IMR-90 (cell line): ENCODE measurements around the gene PTPRU. TPM values are rescaled to one million over a fixed set of nuclear protein-coding genes. Genes with fewer than 3 reads are reported as not detected.

ENCODE experiments used
- ATAC-seq: fragments of 200-7000 bp; cut with Tn5 transposase; 2 replicates; pipeline ENCODE4 v1.9.1; 2020; ENCODE audit warnings: low read depth, mild to moderate bottlenecking, moderate library complexity
- BruUV-seq: library from RNA; stranded (reverse); fragments of 400-500 nt; replicated peaks from 2 replicates; lab custom pipeline; 2021; lab: Mats Ljungman, UMichigan
- CTCF ChIA-PET: fragments of 300-600 bp; formaldehyde crosslinking; extraction: SDS; loops from one replicate; lab custom pipeline; 2021; ENCODE audit warnings: antibody characterized with exemption; lab: Yijun Ruan, JAX
- POLR2A ChIA-PET: fragments of 300-600 bp; sonication (Branson Sonifier 250); formaldehyde crosslinking; loops from one replicate; lab custom pipeline; 2022; ENCODE audit warnings: antibody characterized with exemption; ENCODE audit not compliant: unreplicated experiment; lab: Charles Lee
- DNase-seq: peaks from one replicate; pipeline ENCODE4 v3.0.0; 2013
- H2AFZ ChIP-seq: replicated peaks from 2 replicates; pipeline ENCODE3; 2013; ENCODE audit warnings: low read length, mild to moderate bottlenecking; ENCODE audit not compliant: poor library complexity
- H2AK5ac ChIP-seq: 2 replicates; pipeline ENCODE4 v1.6.1; 2013; ENCODE audit warnings: low read depth, low read length, inconsistent platforms
- H2AK9ac ChIP-seq: replicated peaks from 2 replicates; pipeline ENCODE3; 2013; ENCODE audit warnings: mild to moderate bottlenecking, low read depth, low read length, moderate library complexity; ENCODE audit not compliant: poor library complexity
- H2BK120ac ChIP-seq: 2 replicates; pipeline ENCODE4 v1.6.1; 2013; ENCODE audit warnings: low read depth, low read length, inconsistent platforms
- H2BK15ac ChIP-seq: 3 replicates; pipeline ENCODE4 v1.6.1; 2013; ENCODE audit warnings: low read depth, low read length, inconsistent platforms
- H2BK20ac ChIP-seq: 2 replicates; pipeline ENCODE4 v1.6.1; 2013; ENCODE audit warnings: low read depth, mild to moderate bottlenecking, inconsistent platforms, low read length, moderate library complexity
- H2BK5ac ChIP-seq: 2 replicates; pipeline ENCODE4 v1.6.1; 2013; ENCODE audit warnings: mild to moderate bottlenecking, low read depth, low read length, inconsistent platforms; ENCODE audit not compliant: poor library complexity, severe bottlenecking
- H3K14ac ChIP-seq: replicated peaks from 2 replicates; pipeline ENCODE4 v1.6.1; 2013; ENCODE audit warnings: low read depth, low read length, inconsistent platforms
- H3K18ac ChIP-seq: 2 replicates; pipeline ENCODE4 v1.6.1; 2013; ENCODE audit warnings: low read depth, low read length, control low read depth
- H3K23ac ChIP-seq: 2 replicates; pipeline ENCODE4 v1.6.1; 2013; ENCODE audit warnings: low read depth, low read length, inconsistent platforms
- H3K27ac ChIP-seq: 2 replicates; pipeline ENCODE4 v1.5.1; 2013; ENCODE audit warnings: mild to moderate bottlenecking, control low read depth, low read length; ENCODE audit not compliant: insufficient read depth
- H3K27me3 ChIP-seq: 2 replicates; pipeline ENCODE4 v1.6.1; 2013; ENCODE audit warnings: low read length; ENCODE audit not compliant: control insufficient read depth, insufficient read depth
- H3K36me3 ChIP-seq: 2 replicates; pipeline ENCODE4 v1.6.1; 2013; ENCODE audit warnings: low read length, mixed read lengths; ENCODE audit not compliant: control insufficient read depth, insufficient read depth
- H3K4ac ChIP-seq: 2 replicates; pipeline ENCODE4 v1.6.1; 2013; ENCODE audit warnings: low read depth, low read length, inconsistent platforms
- H3K4me1 ChIP-seq: 2 replicates; pipeline ENCODE4 v1.6.1; 2013; ENCODE audit warnings: low read length, mixed read lengths; ENCODE audit not compliant: control insufficient read depth, insufficient read depth
- H3K4me2 ChIP-seq: 2 replicates; pipeline ENCODE4 v1.6.1; 2013; ENCODE audit warnings: low read depth, mild to moderate bottlenecking, control low read depth, low read length, moderate library complexity
- H3K4me3 ChIP-seq: 2 replicates; pipeline ENCODE4 v1.5.1; 2013; ENCODE audit warnings: low read depth, mild to moderate bottlenecking, control low read depth, low read length, moderate library complexity; ENCODE audit not compliant: insufficient read depth
- H3K56ac ChIP-seq: 2 replicates; pipeline ENCODE4 v1.6.1; 2013; ENCODE audit warnings: low read length, inconsistent platforms; ENCODE audit not compliant: insufficient read depth; ENCODE audit errors: extremely low read depth
- H3K79me1 ChIP-seq, 2 experiments: 2 replicates each; pipeline ENCODE4 v1.6.1; 2013; ENCODE audit warnings: low read length in 2 of 2, inconsistent platforms in 1 of 2, low read depth in 1 of 2
- H3K9ac ChIP-seq: 2 replicates; pipeline ENCODE4 v1.6.1; 2013; ENCODE audit warnings: low read depth, low read length, control low read depth
- H3K9me1 ChIP-seq: 2 replicates; pipeline ENCODE4 v1.6.1; 2013; ENCODE audit warnings: low read length, inconsistent platforms; ENCODE audit not compliant: insufficient read depth
- H3K9me3 ChIP-seq: 2 replicates; pipeline ENCODE4 v1.6.1; 2013; ENCODE audit warnings: low read length; ENCODE audit not compliant: control insufficient read depth, insufficient read depth
- H4K20me1 ChIP-seq: 2 replicates; pipeline ENCODE4 v1.6.1; 2013; ENCODE audit warnings: low read length, inconsistent platforms; ENCODE audit not compliant: insufficient read depth
- H4K5ac ChIP-seq: 2 replicates; pipeline ENCODE4 v1.6.1; 2013; ENCODE audit warnings: mild to moderate bottlenecking, low read depth, low read length, control low read depth
- H4K8ac ChIP-seq, 2 experiments: 2 replicates each; pipeline ENCODE4 v1.6.1; 2013; ENCODE audit warnings: low read depth in 2 of 2, low read length in 2 of 2, control low read depth in 1 of 2, inconsistent platforms in 1 of 2
- H4K91ac ChIP-seq: 2 replicates; pipeline ENCODE4 v1.6.1; 2013; ENCODE audit warnings: low read depth, low read length, inconsistent platforms; ENCODE audit not compliant: insufficient read depth
- BHLHE40 ChIP-seq: fragments of 150-350 bp; IDR thresholded peaks from 2 replicates; pipeline ENCODE4 v1.6.1; 2016; ENCODE audit warnings: mild to moderate bottlenecking, low read depth, low read length
- CEBPB ChIP-seq: IDR thresholded peaks from 2 replicates; pipeline ENCODE4 v1.6.1; 2012; ENCODE audit warnings: low read depth, low read length, improper control_type of control experiment
- CHD1 ChIP-seq: IDR thresholded peaks from 2 replicates; pipeline ENCODE4 v1.6.1; 2012; ENCODE audit warnings: low read depth, low read length, improper control_type of control experiment
- FOS ChIP-seq: fragments of 150-350 bp; IDR thresholded peaks from 2 replicates; pipeline ENCODE4 v1.6.1; 2016; ENCODE audit warnings: low read depth, low read length
- MAZ ChIP-seq: IDR thresholded peaks from 2 replicates; pipeline ENCODE4 v1.6.1; 2012; ENCODE audit warnings: low read depth, mild to moderate bottlenecking, low read length, improper control_type of control experiment, moderate library complexity, borderline replicate concordance
- NFE2L2 ChIP-seq: fragments of 150-350 bp; IDR thresholded peaks from 2 replicates; pipeline ENCODE4 v1.6.1; 2016; ENCODE audit warnings: low read depth, mild to moderate bottlenecking, low read length
- POLR2A ChIP-seq: IDR thresholded peaks from 2 replicates; pipeline ENCODE4 v1.6.1; 2012; ENCODE audit warnings: mild to moderate bottlenecking, low read depth, low read length
- RCOR1 ChIP-seq: IDR thresholded peaks from 2 replicates; pipeline ENCODE4 v1.6.1; 2012; ENCODE audit warnings: mild to moderate bottlenecking, low read length, improper control_type of control experiment; ENCODE audit not compliant: insufficient replicate concordance
- RFX5 ChIP-seq: IDR thresholded peaks from 2 replicates; pipeline ENCODE4 v1.8.0; 2012; ENCODE audit warnings: low read depth, mild to moderate bottlenecking, low read length, moderate library complexity
- SMC3 ChIP-seq: fragments of 150-350 bp; IDR thresholded peaks from 2 replicates; pipeline ENCODE4 v1.6.1; 2016; ENCODE audit warnings: low read depth, mild to moderate bottlenecking, antibody characterized with exemption, low read length, moderate library complexity
- WGBS, 2 experiments: methylation state at CpG; one replicate each; pipeline versions ENCODE4 v1.1.5 to v1.1.7; 2013; ENCODE audit warnings: missing lambda C conversion rate in 2 of 2; ENCODE audit not compliant: insufficient read length in 1 of 2; ENCODE audit errors: extremely low coverage in 2 of 2; 5-methylcytosine and 5-hydroxymethylcytosine counted together
- dilution Hi-C: fragments of 300-500 bp; cut with HindIII; formaldehyde crosslinking; loops from one replicate; pipeline ENCODE4 v1.14.3; 2018; ENCODE audit warnings: low sequenced_read_pairs; ENCODE audit not compliant: unreplicated experiment
- in situ Hi-C: fragments of 300-500 bp; cut with MboI; formaldehyde crosslinking; loops from 3 replicates; pipeline ENCODE4 v1.14.3; 2019; ENCODE audit warnings: low sequenced_read_pairs, inconsistent platforms, mixed read lengths
- intact Hi-C: fragments of 100-400 bp; cut with micrococcal nuclease; formaldehyde crosslinking; loops from 2 replicates; pipeline ENCODE4 v1.10.0; 2022
- polyA plus RNA-seq, 3 experiments: library from polyadenylated mRNA; depleted of rRNA; stranded (reverse); fragments of >200 nt; gene quantifications; 2 replicates each; pipeline ENCODE4 v1.2.3, GENCODE V29; 2012; ENCODE audit warnings: low replicate concordance in 1 of 3
- total RNA-seq: library from RNA; depleted of rRNA; stranded (reverse); fragments of >200 nt; gene quantifications from 2 replicates; pipeline ENCODE4 v1.2.3, GENCODE V29; 2012
- TF ChIP-seq, protein P1 (sequence below): conservative IDR thresholded peaks from 2 replicates; pipeline ENCODE4 v1.5.1; 2012; ENCODE audit warnings: mild to moderate bottlenecking, low read depth, low read length, improper control_type of control experiment
- TF ChIP-seq, protein P2 (sequence below): fragments of 150-350 bp; IDR thresholded peaks from 2 replicates; pipeline ENCODE4 v1.6.1; 2017; ENCODE audit warnings: mild to moderate bottlenecking, antibody characterized with exemption, low read length, low read depth
- TF ChIP-seq, protein P3 (sequence below): fragments of 150-350 bp; IDR thresholded peaks from 2 replicates; pipeline ENCODE4 v1.6.1; 2016; ENCODE audit warnings: low read depth, mild to moderate bottlenecking, low read length, moderate library complexity, borderline replicate concordance

PTPRU gene
- total and polyA plus RNA-seq, 2 of the 4 experiments (the other 2 are of a cell fraction): 7.0 to 10.7 TPM

DNA sequence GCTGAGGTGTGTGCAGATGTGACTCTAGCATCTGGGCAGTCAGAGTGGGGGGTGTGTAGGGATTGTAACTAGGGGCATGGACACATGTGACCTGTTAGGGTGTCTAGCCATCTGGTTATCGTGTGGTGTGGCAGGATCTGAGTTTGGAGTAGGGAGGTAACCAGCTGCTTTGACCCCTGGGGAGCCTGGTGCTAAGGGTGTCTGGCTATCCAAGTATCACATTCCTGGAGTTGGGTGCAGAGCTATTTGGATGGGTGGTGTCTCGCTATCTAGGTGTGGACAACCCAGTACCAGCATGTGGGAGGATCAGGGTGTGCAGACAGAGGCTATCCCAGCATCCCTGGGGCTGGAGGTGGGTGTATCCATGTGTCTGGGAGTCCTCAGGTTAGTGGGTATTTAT is 4.7 kb downstream of the PTPRU start:
- ChIA-PET CTCF (no interaction called here), POLR2A (interaction anchor here (1.1 kb wide), 1 partner anchor 19 kb away, joined by 3 read pairs; no protein-coding TSS in a partner anchor)
- no peak for DNase-seq
- H3K14ac ChIP-seq: no peak overlapping the region
- H3K79me1 ChIP-seq: peaks cover 5 to 13% of the 10 kb centered on the region in 2 experiments; a peak in 2 of 4 replicates
- H3K27ac ChIP-seq: no peak overlapping the region
- H3K27me3 ChIP-seq: peaks cover 2% of the 10 kb centered on the region; the same call in 1 of the 2 replicates
- H3K4ac ChIP-seq: no peak overlapping the region
- H2AK5ac ChIP-seq: no peak overlapping the region
- no TSS peak for BruUV-seq
- H3K18ac ChIP-seq: no peak overlapping the region
- no peak overlapping the region for H3K4me3 ChIP-seq
- H3K56ac ChIP-seq: no peak overlapping the region
- H4K91ac ChIP-seq: no peak overlapping the region
- no peak overlapping the region for H4K8ac ChIP-seq
- in situ Hi-C loops (loop anchor here (5.0 to 10.0 kb wide), 6 partner anchors 144 to 1144 kb away; no protein-coding TSS in a partner anchor), dilution Hi-C loops (no loop called here), intact Hi-C loops (loop anchor here (5.0 kb wide), 1 partner anchor 461 kb away; no protein-coding TSS in a partner anchor)
- H2BK15ac ChIP-seq: no peak overlapping the region
- H3K4me2 ChIP-seq: no peak overlapping the region
- no peak overlapping the region for H3K9ac ChIP-seq
- no peak overlapping the region for H2AK9ac ChIP-seq
- no peaks in the 10 kb centered on the region for H3K9me3 ChIP-seq
- peaks cover 10% of the 10 kb centered on the region; the same call in 1 of the 2 replicates for H3K9me1 ChIP-seq
- ATAC-seq: no peak
- H3K4me1 ChIP-seq: peaks cover 20% of the 10 kb centered on the region
- no peak overlapping the region for H2AFZ ChIP-seq
- no peak overlapping the region for H2BK5ac ChIP-seq
- TF ChIP-seq NFE2L2 (no peak), RFX5 (no peak), CEBPB (no peak), SMC3 (no peak), CHD1 (no peak), BHLHE40 (no peak), RCOR1 (no peak), FOS (no peak), MAZ (no peak), POLR2A (no peak)
- TF ChIP-seq, protein P1, sequence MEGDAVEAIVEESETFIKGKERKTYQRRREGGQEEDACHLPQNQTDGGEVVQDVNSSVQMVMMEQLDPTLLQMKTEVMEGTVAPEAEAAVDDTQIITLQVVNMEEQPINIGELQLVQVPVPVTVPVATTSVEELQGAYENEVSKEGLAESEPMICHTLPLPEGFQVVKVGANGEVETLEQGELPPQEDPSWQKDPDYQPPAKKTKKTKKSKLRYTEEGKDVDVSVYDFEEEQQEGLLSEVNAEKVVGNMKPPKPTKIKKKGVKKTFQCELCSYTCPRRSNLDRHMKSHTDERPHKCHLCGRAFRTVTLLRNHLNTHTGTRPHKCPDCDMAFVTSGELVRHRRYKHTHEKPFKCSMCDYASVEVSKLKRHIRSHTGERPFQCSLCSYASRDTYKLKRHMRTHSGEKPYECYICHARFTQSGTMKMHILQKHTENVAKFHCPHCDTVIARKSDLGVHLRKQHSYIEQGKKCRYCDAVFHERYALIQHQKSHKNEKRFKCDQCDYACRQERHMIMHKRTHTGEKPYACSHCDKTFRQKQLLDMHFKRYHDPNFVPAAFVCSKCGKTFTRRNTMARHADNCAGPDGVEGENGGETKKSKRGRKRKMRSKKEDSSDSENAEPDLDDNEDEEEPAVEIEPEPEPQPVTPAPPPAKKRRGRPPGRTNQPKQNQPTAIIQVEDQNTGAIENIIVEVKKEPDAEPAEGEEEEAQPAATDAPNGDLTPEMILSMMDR: no peak
- TF ChIP-seq, protein P2, sequence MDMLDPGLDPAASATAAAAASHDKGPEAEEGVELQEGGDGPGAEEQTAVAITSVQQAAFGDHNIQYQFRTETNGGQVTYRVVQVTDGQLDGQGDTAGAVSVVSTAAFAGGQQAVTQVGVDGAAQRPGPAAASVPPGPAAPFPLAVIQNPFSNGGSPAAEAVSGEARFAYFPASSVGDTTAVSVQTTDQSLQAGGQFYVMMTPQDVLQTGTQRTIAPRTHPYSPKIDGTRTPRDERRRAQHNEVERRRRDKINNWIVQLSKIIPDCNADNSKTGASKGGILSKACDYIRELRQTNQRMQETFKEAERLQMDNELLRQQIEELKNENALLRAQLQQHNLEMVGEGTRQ: no peak
- TF ChIP-seq, protein P3, sequence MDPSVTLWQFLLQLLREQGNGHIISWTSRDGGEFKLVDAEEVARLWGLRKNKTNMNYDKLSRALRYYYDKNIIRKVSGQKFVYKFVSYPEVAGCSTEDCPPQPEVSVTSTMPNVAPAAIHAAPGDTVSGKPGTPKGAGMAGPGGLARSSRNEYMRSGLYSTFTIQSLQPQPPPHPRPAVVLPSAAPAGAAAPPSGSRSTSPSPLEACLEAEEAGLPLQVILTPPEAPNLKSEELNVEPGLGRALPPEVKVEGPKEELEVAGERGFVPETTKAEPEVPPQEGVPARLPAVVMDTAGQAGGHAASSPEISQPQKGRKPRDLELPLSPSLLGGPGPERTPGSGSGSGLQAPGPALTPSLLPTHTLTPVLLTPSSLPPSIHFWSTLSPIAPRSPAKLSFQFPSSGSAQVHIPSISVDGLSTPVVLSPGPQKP: no peak
- H3K23ac ChIP-seq: no peak overlapping the region
- H2BK20ac ChIP-seq: no peak overlapping the region
- no peak overlapping the region for H4K5ac ChIP-seq
- H3K36me3 ChIP-seq: no peaks in the 10 kb centered on the region
- no CpG with 5 or more reads among the region's 2 CpGs for WGBS, 2 experiments
- no peaks in the 10 kb centered on the region for H4K20me1 ChIP-seq
- no peak overlapping the region for H2BK120ac ChIP-seq
